K562 (cell line): ENCODE results near the gene PGLYRP4. TPM values are rescaled to one million over a fixed set of nuclear protein-coding genes. Genes with fewer than 3 reads are reported as not detected.

Experiments used
- ARID1B ChIP-seq: fragments of 450-650 bp; IDR thresholded peaks from 2 replicates; pipeline ENCODE4 v1.6.1; 2016; ENCODE audit warnings: antibody characterized with exemption, mild to moderate bottlenecking, inconsistent platforms
- DPF2 ChIP-seq: fragments of 450-650 bp; IDR thresholded peaks from 2 replicates; pipeline ENCODE4 v1.6.1; 2016
- IFI16 ChIP-seq: fragments of 250-450 bp; sonication (Bioruptor Pico); IDR thresholded peaks from 2 replicates; pipeline ENCODE4 v2.1.2; 2022; ENCODE audit warnings: mild to moderate bottlenecking, inconsistent platforms
- ILK ChIP-seq: fragments of 450-650 bp; IDR thresholded peaks from 2 replicates; pipeline ENCODE4 v1.6.1; 2016; ENCODE audit warnings: missing genetic modification characterization, low read depth, mild to moderate bottlenecking, missing compliant biosample characterization, moderate library complexity, borderline replicate concordance
- MAZ ChIP-seq, 2 experiments: fragments of 450-650 bp in 1 of 2; sonication (generic) in 1 of 2; formaldehyde crosslinking; IDR thresholded peaks in 1 of 2; conservative IDR thresholded peaks in 1 of 2; 2 replicates each; pipeline versions ENCODE4 v1.4.0 to v1.5.0; 2020; ENCODE audit warnings: mild to moderate bottlenecking in 1 of 2, missing genetic modification reagents in 1 of 2
- PCBP1 ChIP-seq: fragments of 200-400 bp; formaldehyde crosslinking; IDR thresholded peaks from 2 replicates; pipeline ENCODE4 v1.6.1; 2018; ENCODE audit warnings: mild to moderate bottlenecking, low read depth, low read length; ENCODE audit not compliant: poor library complexity, severe bottlenecking
- PHF20 ChIP-seq: fragments of 450-650 bp; IDR thresholded peaks from 2 replicates; pipeline ENCODE4 v1.6.1; 2018; ENCODE audit not compliant: partially characterized antibody
- SMARCE1 ChIP-seq: fragments of 450-650 bp; IDR thresholded peaks from 2 replicates; pipeline ENCODE4 v1.7.1; 2016; ENCODE audit warnings: mild to moderate bottlenecking
- TRIM28 ChIP-seq: fragments of 450-650 bp; IDR thresholded peaks from 2 replicates; pipeline ENCODE4 v1.6.1; 2017
- ZEB2 ChIP-seq: fragments of 450-650 bp; IDR thresholded peaks from 2 replicates; pipeline ENCODE4 v1.6.1; 2016
- ZFP1 ChIP-seq: fragments of 450-650 bp; formaldehyde crosslinking; IDR thresholded peaks from 2 replicates; pipeline ENCODE4 v1.4.0; 2020; ENCODE audit warnings: mild to moderate bottlenecking, mixed read lengths
- ZNF134 ChIP-seq: fragments of 250-450 bp; sonication (Bioruptor Pico); conservative IDR thresholded peaks from 2 replicates; pipeline ENCODE4 v1.4.0; 2020
- ZNF57 ChIP-seq: fragments of 450-650 bp; formaldehyde crosslinking; IDR thresholded peaks from 2 replicates; pipeline ENCODE4 v1.4.0; 2020; ENCODE audit warnings: mild to moderate bottlenecking, moderate library complexity
- polyA plus RNA-seq, 8 experiments: library from polyadenylated mRNA; depleted of rRNA in 4 of 8; stranded (reverse) in 5 of 8; unstranded in 3 of 8; fragments of >200 nt; fragmentation: Nextera tagmentation in 2 of 8; fragmentation: Illumina TruSeq in 1 of 8; extraction: Ambion mirVana in 2 of 8; extraction: Trizol in 1 of 8; gene quantifications; 2 replicates each; pipeline versions ENCODE4 v1.2.1 to v1.2.3, GENCODE V29; 2011 to 2014; ENCODE audit warnings: inconsistent platforms in 1 of 8, missing spikeins in 1 of 8
- total RNA-seq, 7 experiments: library from RNA; depleted of rRNA in 6 of 7; stranded (reverse); fragments of >200 nt in 6 of 7; fragmentation: Illumina TruSeq in 2 of 7; extraction: Trizol in 2 of 7; gene quantifications; 2 replicates each; pipeline versions ENCODE4 v1.2.1 to v1.2.3, GENCODE V29; 2011 to 2021; ENCODE audit warnings: low replicate concordance in 1 of 7
- TF ChIP-seq, protein P1 (sequence below): fragments of 150-350 bp; conservative IDR thresholded peaks from 2 replicates; pipeline ENCODE4 v1.6.1; 2014; ENCODE audit warnings: low read length
- TF ChIP-seq, protein P2 (sequence below), 3 experiments: fragments of 200-800 bp in 1 of 3; fragments of 250-450 bp in 1 of 3; fragments of 450-650 bp in 1 of 3; sonication (Bioruptor Pico) in 1 of 3; sonication (Bioruptor generic) in 1 of 3; formaldehyde crosslinking in 1 of 3; IDR thresholded peaks; 2 replicates each; pipeline versions ENCODE4 v1.6.1 to v1.8.0; 2016 to 2022; ENCODE audit warnings: mild to moderate bottlenecking in 2 of 3, missing genetic modification characterization in 2 of 3, missing compliant biosample characterization in 1 of 3, moderate library complexity in 1 of 3
- TF ChIP-seq, protein P3 (sequence below): fragments of 450-650 bp; IDR thresholded peaks from 2 replicates; pipeline ENCODE4 v1.7.1; 2018; ENCODE audit warnings: mild to moderate bottlenecking, low read depth; ENCODE audit not compliant: partially characterized antibody

The PGLYRP4 gene
- total and polyA plus RNA-seq, 9 of the 15 experiments (the other 6 are each of a cell fraction or from before 2014, with no cell fraction given), result 0.06 to 0.13 (median 0.11) TPM; not detected in 6

DNA sequence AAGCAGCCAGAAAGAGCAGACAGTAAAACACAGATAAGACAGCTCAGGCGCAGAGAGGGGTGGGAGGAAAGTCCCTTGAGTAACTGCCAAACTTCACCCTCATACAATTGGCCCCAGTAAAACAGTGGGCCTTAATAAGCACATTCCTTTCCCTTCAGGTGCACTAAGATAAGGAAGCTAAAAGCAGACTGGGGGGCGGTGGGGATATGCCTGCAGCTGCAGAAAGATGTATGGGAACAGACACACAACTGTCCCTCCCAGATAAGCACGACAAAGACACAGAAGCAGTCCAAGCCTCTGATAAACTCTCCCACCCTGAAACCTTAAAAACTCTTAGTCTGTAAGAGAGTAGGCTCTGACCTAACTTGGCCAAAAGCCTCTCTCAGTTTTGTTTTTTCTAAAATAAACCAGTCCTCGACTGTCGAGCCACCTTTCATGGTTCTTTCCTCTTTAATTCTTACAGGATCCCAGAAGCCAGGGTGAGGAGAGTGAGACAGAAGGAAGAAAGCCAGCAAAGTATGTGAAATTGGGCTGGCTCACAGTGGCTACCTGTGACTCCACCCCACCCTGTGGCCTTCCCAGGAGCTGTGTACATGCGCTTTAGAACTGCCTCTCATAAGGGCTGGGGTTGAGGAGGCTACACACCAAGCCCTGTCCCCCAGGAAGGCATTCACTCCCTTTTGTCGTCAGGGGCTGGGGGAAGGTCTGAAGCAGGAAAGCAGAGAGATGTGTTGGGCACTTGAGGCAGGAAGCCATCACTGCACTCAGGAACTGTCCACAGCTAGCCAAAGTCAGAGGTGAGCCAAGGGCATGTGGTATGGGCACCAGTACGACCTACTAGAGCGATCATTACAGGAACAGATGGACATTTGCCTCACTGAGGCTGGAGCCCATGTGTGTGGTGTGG lies 4.6 kb downstream of the PGLYRP4 start (continued):
- 0 out of 2 replicates have a peak, but pooled peaks have one; percentile 20 for TF ChIP-seq ZNF134 (CRISPR knock-in tag)
- TF ChIP-seq TRIM28, result peak; percentile 75
- TF ChIP-seq ILK (tag), result no peak
- no peak for TF ChIP-seq PCBP1
- TF ChIP-seq IFI16 (CRISPR knock-in tag), result no peak
- TF ChIP-seq, protein P1, sequence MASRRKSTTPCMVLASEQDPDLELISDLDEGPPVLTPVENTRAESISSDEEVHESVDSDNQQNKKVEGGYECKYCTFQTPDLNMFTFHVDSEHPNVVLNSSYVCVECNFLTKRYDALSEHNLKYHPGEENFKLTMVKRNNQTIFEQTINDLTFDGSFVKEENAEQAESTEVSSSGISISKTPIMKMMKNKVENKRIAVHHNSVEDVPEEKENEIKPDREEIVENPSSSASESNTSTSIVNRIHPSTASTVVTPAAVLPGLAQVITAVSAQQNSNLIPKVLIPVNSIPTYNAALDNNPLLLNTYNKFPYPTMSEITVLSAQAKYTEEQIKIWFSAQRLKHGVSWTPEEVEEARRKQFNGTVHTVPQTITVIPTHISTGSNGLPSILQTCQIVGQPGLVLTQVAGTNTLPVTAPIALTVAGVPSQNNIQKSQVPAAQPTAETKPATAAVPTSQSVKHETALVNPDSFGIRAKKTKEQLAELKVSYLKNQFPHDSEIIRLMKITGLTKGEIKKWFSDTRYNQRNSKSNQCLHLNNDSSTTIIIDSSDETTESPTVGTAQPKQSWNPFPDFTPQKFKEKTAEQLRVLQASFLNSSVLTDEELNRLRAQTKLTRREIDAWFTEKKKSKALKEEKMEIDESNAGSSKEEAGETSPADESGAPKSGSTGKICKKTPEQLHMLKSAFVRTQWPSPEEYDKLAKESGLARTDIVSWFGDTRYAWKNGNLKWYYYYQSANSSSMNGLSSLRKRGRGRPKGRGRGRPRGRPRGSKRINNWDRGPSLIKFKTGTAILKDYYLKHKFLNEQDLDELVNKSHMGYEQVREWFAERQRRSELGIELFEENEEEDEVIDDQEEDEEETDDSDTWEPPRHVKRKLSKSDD, result 0 out of 2 replicates have a peak, but pooled peaks have one; percentile 28
- peak; percentile 99 for TF ChIP-seq SMARCE1
- TF ChIP-seq, protein P2, sequence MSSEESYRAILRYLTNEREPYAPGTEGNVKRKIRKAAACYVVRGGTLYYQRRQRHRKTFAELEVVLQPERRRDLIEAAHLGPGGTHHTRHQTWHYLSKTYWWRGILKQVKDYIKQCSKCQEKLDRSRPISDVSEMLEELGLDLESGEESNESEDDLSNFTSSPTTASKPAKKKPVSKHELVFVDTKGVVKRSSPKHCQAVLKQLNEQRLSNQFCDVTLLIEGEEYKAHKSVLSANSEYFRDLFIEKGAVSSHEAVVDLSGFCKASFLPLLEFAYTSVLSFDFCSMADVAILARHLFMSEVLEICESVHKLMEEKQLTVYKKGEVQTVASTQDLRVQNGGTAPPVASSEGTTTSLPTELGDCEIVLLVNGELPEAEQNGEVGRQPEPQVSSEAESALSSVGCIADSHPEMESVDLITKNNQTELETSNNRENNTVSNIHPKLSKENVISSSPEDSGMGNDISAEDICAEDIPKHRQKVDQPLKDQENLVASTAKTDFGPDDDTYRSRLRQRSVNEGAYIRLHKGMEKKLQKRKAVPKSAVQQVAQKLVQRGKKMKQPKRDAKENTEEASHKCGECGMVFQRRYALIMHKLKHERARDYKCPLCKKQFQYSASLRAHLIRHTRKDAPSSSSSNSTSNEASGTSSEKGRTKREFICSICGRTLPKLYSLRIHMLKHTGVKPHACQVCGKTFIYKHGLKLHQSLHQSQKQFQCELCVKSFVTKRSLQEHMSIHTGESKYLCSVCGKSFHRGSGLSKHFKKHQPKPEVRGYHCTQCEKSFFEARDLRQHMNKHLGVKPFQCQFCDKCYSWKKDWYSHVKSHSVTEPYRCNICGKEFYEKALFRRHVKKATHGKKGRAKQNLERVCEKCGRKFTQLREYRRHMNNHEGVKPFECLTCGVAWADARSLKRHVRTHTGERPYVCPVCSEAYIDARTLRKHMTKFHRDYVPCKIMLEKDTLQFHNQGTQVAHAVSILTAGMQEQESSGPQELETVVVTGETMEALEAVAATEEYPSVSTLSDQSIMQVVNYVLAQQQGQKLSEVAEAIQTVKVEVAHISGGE (CRISPR knock-in tag; IDR thresholded peaks at IDR 0.05), result peak in 1 of 3 experiments; percentile 91; a peak in 2 of 6 replicates
- no peak for TF ChIP-seq ZFP1 (CRISPR knock-in tag)
- peak; percentile 100 for TF ChIP-seq ARID1B
- TF ChIP-seq PHF20, result no peak
- peak; percentile 84 to 93 for TF ChIP-seq MAZ (CRISPR knock-in tag; conservative IDR thresholded peaks at IDR 0.05 in 1 of 2, IDR thresholded peaks at IDR 0.05 in 1 of 2)
- TF ChIP-seq ZEB2, result peak; percentile 98
- no peak for TF ChIP-seq ZNF57 (CRISPR knock-in tag)
- peak; percentile 98 for TF ChIP-seq DPF2
- TF ChIP-seq, protein P3, sequence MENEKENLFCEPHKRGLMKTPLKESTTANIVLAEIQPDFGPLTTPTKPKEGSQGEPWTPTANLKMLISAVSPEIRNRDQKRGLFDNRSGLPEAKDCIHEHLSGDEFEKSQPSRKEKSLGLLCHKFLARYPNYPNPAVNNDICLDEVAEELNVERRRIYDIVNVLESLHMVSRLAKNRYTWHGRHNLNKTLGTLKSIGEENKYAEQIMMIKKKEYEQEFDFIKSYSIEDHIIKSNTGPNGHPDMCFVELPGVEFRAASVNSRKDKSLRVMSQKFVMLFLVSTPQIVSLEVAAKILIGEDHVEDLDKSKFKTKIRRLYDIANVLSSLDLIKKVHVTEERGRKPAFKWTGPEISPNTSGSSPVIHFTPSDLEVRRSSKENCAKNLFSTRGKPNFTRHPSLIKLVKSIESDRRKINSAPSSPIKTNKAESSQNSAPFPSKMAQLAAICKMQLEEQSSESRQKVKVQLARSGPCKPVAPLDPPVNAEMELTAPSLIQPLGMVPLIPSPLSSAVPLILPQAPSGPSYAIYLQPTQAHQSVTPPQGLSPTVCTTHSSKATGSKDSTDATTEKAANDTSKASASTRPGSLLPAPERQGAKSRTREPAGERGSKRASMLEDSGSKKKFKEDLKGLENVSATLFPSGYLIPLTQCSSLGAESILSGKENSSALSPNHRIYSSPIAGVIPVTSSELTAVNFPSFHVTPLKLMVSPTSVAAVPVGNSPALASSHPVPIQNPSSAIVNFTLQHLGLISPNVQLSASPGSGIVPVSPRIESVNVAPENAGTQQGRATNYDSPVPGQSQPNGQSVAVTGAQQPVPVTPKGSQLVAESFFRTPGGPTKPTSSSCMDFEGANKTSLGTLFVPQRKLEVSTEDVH, result peak; percentile 62
